ENCODE measurements around the gene BMPR2. TPM values are rescaled to one million over a fixed set of nuclear protein-coding genes. Genes with fewer than 3 reads are reported as not detected.

BMPR2 gene
- polyA plus RNA-seq, 1 experiment: 30.9 TPM

DNA sequence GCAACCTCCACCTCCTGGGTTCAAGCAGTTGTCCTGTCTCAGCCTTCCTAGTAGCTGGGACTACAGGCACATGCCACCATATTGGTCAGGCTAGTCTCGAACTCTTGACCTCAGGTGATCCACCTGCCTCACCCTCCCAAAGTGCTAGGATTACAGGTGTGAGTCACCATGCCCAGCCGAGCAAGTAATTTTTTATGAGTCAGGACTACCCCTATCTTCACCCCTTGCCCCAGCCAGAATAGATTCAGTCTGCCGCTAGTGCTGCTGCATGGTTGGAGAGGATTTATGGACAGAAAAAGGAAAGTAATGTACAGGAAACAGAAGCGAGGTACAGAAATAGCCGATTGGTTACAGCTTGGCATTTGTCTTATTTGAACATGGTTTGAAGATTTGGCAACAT is 48.9 kb downstream of the BMPR2 start:
- POLR2A ChIA-PET: no interaction called here
- CTCF ChIA-PET: no interaction called here
- H3K4me3 ChIP-seq (ENCODE audit: low read depth, low read length): no peak overlapping the region
- H3K27me3 ChIP-seq (ENCODE audit: control insufficient read depth, insufficient read depth, low read length): no peaks in the 10 kb centered on the region
- no peak for DNase-seq (ENCODE audit: low read depth)
- no peaks in the 10 kb centered on the region for H3K36me3 ChIP-seq (ENCODE audit: control insufficient read depth, insufficient read depth, low read length)
- TF ChIP-seq, protein P1, sequence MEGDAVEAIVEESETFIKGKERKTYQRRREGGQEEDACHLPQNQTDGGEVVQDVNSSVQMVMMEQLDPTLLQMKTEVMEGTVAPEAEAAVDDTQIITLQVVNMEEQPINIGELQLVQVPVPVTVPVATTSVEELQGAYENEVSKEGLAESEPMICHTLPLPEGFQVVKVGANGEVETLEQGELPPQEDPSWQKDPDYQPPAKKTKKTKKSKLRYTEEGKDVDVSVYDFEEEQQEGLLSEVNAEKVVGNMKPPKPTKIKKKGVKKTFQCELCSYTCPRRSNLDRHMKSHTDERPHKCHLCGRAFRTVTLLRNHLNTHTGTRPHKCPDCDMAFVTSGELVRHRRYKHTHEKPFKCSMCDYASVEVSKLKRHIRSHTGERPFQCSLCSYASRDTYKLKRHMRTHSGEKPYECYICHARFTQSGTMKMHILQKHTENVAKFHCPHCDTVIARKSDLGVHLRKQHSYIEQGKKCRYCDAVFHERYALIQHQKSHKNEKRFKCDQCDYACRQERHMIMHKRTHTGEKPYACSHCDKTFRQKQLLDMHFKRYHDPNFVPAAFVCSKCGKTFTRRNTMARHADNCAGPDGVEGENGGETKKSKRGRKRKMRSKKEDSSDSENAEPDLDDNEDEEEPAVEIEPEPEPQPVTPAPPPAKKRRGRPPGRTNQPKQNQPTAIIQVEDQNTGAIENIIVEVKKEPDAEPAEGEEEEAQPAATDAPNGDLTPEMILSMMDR (IDR thresholded peaks at IDR 0.05; ENCODE audit: insufficient read depth, low read depth, low read length): no peak

DNA sequence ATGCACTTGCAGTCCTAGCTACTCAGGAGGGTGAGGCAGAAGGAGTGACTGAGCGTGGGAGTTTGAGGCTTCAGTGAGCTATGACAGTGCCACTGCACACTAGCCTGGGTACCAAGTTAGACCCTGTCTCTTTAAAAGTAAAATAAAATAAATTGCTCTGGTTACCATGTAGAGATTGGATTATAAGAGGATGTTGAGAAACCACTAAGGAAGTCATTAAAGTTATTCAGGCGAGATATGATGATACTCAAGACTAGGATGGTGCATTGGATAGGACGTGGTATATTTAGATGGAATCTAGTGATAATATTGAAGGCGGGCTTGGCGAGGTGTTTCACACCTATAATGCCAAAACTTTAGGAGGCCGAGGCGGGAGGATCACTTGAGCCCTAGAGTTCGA is 50.6 kb downstream of the BMPR2 start:
- ChIA-PET CTCF (interaction anchor here (0.6 kb wide), 1 partner anchor 140 kb away, joined by 3 read pairs; no protein-coding TSS in a partner anchor), POLR2A (no interaction called here)
- Histone ChIP-seq H3K27me3 (ENCODE audit: control insufficient read depth, insufficient read depth, low read length) (no peaks in the 10 kb centered on the region), H3K36me3 (ENCODE audit: control insufficient read depth, insufficient read depth, low read length) (no peaks in the 10 kb centered on the region), H3K4me3 (ENCODE audit: low read depth, low read length) (no peak overlapping the region)
- no peak for DNase-seq (ENCODE audit: low read depth)
- TF ChIP-seq, protein P1 (IDR thresholded peaks at IDR 0.05; ENCODE audit: insufficient read depth, low read depth, low read length): no peak

DNA sequence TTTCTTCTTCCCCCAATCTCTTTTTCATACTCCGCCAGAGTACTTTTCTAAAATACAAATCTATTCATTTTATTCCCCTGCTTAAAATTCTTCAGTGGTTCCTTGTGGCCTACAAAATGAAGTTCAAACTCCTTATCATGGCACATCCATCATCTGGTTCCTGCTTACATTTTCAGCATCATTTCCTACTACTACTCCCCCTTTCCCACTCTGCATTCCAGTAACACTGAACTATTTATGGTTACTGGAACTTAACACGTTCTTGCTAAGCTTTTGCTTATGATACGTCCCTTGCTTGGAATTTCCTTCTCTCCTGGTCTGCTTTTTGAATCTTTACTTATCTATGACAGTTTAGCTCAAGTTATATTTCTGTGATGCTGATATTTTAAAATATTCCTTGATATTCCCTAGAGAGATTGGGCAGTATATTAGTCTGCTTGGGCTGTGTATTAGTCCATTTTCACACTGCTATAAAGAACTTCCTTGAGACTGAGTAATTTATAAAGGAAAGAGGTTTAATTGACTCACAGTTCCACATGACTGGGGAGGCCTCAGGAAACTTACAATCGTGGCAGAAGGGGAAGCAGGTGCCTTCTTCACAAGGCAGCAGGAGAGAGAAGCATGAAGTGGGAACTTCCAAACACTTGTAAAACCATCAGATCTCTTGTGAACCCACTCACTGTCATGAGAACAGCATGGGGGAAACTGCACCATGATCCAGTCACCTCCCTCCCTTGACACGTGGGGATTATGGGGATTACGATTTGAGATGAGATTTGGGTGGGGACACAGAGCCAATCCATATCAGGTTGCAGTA is 53.2 kb downstream of the BMPR2 start:
- Histone ChIP-seq H3K36me3 (ENCODE audit: control insufficient read depth, insufficient read depth, low read length) (no peaks in the 10 kb centered on the region), H3K4me3 (ENCODE audit: low read depth, low read length) (no peak overlapping the region), H3K27me3 (ENCODE audit: control insufficient read depth, insufficient read depth, low read length) (no peaks in the 10 kb centered on the region)
- TF ChIP-seq, protein P1 (IDR thresholded peaks at IDR 0.05; ENCODE audit: insufficient read depth, low read depth, low read length): no peak
- ChIA-PET CTCF (no interaction called here), POLR2A (interaction anchor here (0.6 to 0.7 kb wide), 2 partner anchors 16 to 394 kb away, joined by 3 to 7 read pairs; no protein-coding TSS in a partner anchor)
- peak; percentile 38 for DNase-seq (ENCODE audit: low read depth)

DNA sequence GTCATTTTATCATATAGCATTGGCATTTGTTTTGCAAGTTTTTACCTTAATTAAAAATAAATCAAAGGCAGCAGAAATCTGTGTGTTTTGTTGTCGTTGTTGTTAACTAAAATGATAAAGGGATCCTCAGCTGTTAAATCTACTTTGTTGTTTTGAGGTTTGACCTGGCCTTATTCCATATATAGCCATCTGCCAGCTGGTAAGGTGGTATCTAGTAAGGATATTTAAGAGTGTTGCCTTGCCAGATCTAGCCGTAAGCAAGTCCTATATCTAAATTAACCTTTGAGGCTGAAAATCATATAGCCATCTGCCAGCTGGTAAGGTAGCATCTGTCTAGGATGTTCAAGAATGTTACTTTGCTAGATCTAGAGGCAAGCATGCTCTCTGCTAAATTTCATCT is 56.6 kb downstream of the BMPR2 start:
- ChIA-PET POLR2A (no interaction called here), CTCF (no interaction called here)
- no peak for DNase-seq (ENCODE audit: low read depth)
- no peaks in the 10 kb centered on the region for H3K27me3 ChIP-seq (ENCODE audit: control insufficient read depth, insufficient read depth, low read length)
- no peak overlapping the region for H3K4me3 ChIP-seq (ENCODE audit: low read depth, low read length)
- H3K36me3 ChIP-seq (ENCODE audit: control insufficient read depth, insufficient read depth, low read length): no peaks in the 10 kb centered on the region
- TF ChIP-seq, protein P1 (IDR thresholded peaks at IDR 0.05; ENCODE audit: insufficient read depth, low read depth, low read length): no peak

DNA sequence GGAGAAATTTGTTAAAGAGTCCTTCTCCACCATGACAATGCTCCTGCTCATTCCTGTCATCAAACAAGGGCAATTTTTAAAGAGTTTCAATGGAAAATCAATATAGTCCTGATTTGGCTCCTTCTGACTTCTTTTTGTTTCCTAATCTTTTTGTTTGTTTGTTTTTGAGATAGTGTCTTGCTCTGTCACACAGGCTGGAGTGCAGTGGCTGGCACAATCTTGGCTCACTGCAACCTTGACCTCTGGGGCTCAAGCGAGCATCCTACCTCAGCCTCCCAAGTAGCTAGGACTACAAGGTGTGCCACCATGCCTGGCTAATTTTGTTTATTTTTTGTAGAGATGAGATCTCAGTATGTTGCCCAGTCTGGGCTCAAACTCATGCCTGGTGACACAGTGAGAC is 58.3 kb downstream of the BMPR2 start:
- H3K27me3 ChIP-seq (ENCODE audit: control insufficient read depth, insufficient read depth, low read length): no peaks in the 10 kb centered on the region
- no peak overlapping the region for H3K4me3 ChIP-seq (ENCODE audit: low read depth, low read length)
- no peak for DNase-seq (ENCODE audit: low read depth)
- POLR2A ChIA-PET: no interaction called here
- CTCF ChIA-PET: no interaction called here
- H3K36me3 ChIP-seq (ENCODE audit: control insufficient read depth, insufficient read depth, low read length): no peaks in the 10 kb centered on the region
- TF ChIP-seq, protein P1 (IDR thresholded peaks at IDR 0.05; ENCODE audit: insufficient read depth, low read depth, low read length): no peak

Data from BJ (cell line).